GM21367 (cell line): ENCODE data around the gene EPSTI1.
"Not testable (repeated sequence)": the region's sequence is repeated elsewhere in the genome, so short reads cannot be mapped to it uniquely, and the experiment has no call there.

Experiments used
- ATAC-seq: cut with Tn5 transposase; IDR thresholded peaks from one replicate; pipeline ENCODE4 v1.9.1; 2021; ENCODE audit not compliant: unreplicated experiment

EPSTI1 gene

DNA sequence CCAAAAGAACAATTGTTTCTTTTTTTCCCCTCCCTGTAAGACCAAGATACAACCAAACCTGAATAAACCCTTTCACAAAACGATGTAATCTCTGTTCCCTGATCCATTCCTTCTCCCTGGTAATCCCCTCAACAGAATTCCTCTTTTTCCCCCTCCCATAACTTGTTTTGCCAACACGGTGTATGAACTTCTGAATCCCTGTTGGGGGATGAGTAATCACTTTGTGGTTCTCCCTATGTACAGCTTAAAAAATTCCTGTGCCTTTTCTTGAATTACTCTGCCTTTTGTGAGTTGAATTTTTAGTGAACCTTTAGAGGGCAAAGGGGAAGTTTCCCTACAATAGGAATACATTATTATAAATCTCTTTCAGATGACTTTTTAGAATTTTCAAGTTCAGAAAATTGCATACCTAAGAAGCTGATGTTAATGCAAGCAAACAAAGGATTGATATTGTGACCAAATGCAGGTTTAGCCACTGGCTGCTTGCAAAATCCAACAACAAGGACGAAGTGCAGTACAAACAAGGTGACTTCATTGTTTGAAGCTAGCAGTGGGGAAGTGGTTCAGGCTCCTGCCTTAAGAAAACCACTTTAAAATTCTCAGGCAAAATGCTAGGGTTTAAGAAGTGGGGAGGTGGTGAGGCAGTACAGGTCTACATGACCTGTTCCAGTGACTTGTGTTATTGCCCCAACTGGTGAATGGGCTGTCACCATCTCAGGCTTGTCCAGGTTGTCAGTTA is 15.0 kb upstream of the EPSTI1 start:
- no peak for ATAC-seq

DNA sequence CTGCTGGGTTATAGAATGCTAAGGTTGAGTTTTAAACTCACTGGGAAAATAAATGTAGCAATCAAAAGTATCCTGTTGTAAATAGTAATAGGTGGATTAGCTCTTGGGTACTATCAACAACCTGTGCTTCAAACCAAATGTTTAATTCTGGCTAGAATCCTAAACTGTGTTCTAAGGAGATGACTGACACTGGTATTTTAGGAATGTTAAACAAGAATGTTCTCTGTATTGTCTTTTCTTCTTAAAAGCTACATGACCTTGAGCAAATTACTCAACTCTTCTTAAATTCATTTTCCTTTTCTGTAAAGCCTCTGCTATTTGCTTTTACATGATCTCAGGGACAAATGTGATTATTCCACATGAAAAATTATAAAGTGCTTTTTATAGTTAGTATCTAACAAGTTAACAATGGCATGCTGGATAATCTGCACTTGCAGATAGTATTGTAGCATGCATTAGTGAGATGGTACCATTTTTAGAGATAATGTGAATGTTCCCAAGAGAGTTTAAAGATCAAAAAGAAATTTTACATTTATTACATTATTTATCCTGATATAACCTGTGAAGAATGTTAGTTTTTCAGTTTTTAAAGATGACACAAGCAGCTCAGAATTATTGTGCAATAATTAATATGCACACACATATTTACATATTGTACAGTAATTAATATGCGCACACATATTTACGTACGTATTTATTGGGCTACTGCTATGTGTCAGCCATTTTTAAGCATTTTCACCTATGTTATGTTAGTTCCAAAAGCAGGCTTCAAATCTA is 13.6 kb upstream of the EPSTI1 start:
- ATAC-seq = no peak

DNA sequence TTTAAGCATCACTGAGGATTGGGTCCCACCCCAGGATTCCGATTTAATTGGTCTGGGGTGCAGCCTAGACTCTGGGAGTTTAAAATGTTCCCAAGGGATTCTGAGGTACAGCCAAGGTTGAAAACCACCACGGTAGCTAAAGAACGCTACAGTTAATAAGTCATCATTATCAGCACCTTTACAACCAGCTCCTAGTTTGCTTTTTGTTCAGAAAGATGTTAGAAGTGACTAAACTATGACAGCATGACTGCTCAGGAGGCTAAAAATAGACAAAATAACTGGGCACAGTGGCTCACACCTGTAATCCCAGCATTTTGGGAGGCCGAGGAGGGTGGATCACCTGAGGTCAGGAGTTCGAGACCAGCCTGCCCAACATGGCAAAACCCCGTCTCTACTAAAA is 11.7 kb upstream of the EPSTI1 start:
- no peak for ATAC-seq

DNA sequence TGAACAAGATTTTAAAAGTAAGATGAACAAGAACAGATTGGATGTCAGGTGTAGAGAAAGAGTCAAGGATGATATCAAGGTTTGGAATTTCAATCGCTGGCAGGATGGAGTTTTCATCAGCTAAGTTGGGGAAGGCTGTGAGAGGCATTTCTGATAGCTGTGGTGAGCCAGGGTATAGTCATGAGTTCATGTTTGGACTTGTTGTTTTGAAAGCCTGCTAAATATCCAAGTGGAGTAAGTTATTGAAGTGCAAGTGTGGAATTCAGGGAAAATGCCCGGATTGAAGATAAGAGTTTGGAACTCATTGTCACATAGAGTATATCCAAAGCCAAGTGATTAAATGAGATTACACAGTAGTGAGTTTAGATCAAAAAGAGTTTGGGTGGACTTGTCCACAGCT is 11.0 kb upstream of the EPSTI1 start:
- ATAC-seq = no peak

DNA sequence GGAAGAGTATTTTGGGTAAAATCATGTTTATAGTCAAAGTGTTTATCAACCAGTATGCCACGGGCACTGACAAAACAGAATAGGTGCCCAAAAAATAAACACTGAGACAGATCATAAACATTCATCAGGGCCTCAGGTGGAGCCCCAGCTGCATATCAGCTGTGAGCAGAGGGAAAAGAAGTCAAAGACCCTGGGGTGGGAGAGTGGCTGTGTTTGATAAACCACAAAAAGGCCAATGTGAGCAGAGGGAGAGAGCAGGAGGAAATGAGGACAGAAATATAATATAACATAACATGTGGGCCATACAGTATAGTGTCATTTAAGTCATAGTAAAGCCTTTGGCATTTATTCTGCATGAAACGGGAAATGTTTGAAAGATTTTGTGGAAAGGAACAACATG is 10.0 kb upstream of the EPSTI1 start:
- no peak for ATAC-seq

DNA sequence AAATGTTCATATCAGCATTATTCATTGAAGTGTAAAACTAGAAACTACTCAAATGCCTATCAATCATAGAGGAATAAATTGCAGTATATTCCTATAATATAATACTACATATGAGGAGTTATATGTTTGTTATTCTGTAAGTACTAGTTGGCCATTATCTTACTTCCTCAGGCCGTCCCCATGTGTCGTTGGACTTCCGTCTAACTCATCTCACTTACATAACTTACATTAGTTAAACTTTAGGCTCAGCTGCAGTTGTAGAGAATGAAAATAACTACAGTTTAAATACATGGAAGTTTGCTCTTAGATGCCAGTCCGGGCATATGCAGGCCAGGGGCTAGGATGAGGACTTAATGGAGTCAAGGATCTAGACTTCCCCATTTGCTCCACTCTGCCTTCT is 8.6 kb upstream of the EPSTI1 start:
- ATAC-seq = no peak

DNA sequence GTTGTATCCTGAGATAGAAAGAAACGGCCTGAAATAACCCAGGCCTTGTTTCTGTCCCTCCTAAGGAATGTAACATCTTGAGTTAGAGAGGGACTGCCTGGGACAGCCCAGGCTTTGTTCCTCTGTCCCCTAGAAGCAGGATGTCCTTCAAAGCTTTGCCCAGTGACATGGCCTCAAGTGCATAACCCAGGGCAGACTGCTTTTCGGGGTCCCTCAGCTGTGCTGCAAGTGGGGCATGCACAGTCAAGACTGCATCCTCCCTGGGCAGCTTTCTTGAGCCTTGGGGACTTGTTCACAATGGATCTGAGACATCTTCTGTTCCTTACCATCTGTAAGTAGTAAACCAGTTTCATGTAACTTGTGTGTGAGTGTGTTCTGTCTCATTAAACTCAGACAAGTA is 7.5 kb upstream of the EPSTI1 start:
- no peak for ATAC-seq

DNA sequence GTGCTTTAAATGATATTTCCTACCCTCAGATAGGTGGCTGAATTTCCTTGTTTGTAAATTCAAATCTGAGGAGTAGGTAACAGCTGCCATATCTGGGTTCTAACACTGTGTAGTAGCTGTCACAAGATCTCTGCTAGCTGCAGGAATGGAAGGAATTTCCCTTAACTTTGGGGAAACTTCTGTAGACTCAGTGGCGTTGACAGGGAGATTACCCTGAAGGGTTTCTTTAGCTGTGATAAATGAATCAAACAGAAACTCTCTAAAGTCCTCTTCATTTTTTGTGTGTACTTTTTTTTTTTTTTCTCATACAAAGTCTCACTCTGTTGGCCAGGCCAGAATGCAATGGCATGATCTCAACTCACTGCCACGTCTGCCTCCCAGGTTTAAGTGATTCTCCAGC is 5.3 kb upstream of the EPSTI1 start:
- peak; percentile 59 for ATAC-seq

DNA sequence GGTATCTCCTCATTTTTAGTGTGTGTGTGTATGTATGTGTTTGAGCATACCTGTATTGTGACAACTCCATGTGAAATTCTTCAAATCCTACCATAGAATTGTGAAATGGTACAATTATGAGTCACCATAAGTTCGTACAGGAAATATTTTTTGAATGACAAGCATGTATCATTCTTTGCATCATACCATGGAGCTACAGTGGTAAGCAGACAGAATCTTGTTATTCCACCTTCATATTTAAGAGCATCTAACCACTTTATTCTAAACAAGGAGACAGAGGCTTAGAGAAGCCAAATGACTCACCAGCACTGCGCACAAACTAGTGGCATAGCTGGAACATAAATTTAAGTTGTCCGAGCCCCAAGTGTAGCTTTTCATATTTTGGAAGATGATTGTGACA is 4.5 kb upstream of the EPSTI1 start:
- no peak for ATAC-seq

DNA sequence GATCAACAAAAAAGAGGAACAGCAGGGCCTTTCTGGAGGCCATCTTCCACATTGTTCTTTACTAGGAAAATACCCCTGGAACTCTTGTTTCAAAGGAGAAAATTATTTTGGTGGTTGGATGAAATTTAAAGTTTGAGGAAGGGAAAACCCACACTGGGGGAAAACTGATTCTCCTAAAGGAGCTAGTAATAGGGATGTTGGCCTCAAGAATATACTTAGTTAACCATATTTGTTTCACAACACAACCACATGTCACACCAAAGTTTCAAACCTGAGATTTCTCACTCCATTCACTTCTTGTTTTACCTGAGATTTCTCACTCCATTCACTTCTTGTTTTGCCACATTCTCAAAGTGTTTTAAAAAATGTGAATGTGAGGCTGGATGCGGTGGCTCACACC is 2.8 kb upstream of the EPSTI1 start:
- no peak for ATAC-seq

DNA sequence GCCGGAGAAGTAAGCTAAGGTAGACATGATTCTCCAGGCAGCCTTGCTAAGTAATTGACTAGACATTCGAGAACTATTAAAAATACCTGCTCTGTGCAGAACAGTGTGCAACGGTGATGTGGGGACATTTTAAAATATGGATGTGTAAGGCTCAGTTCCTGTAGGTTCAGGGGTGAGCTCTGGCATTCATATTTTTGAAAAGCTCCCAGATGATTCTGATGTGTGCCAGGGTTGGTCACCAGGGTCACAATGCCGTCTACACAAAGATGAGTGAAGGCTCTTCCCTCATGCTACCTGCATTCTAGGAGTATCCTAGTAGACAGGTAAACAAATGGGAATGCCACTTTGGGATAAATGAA is 702 bp upstream of the EPSTI1 start:
- ATAC-seq = no peak

DNA sequence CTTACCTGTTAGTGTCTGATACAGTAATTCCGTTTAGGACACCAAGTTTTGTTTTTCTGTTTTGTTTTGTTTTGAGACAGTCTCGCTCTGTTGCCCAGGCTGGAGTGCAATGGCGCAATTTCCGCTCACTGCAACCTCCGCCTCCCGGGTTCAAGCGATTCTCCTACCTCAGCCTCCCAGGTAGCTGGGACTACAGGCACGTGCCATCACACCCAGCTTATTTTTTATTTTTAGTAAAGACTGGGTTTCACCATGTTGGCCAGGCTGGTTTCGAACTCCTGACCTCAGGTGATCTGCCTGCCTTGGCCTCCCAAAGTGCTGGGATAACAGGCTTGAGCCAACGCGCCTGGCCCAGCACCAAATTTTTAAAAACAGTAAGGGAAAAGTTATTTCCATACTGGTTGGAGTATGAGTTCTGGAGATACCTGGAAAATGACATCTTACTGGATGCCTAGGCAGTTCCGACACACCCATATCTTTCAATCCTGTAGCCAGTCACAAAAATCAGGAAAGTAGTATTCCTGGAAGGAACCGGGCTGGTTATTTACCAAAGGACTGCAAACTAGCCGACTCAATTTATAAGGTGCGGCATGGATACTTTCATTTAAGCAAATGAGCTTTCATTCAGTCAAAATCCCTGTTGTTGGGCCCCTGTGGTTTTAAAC is 676 bp downstream of the EPSTI1 start:
- ATAC-seq = not testable (repeated sequence)

DNA sequence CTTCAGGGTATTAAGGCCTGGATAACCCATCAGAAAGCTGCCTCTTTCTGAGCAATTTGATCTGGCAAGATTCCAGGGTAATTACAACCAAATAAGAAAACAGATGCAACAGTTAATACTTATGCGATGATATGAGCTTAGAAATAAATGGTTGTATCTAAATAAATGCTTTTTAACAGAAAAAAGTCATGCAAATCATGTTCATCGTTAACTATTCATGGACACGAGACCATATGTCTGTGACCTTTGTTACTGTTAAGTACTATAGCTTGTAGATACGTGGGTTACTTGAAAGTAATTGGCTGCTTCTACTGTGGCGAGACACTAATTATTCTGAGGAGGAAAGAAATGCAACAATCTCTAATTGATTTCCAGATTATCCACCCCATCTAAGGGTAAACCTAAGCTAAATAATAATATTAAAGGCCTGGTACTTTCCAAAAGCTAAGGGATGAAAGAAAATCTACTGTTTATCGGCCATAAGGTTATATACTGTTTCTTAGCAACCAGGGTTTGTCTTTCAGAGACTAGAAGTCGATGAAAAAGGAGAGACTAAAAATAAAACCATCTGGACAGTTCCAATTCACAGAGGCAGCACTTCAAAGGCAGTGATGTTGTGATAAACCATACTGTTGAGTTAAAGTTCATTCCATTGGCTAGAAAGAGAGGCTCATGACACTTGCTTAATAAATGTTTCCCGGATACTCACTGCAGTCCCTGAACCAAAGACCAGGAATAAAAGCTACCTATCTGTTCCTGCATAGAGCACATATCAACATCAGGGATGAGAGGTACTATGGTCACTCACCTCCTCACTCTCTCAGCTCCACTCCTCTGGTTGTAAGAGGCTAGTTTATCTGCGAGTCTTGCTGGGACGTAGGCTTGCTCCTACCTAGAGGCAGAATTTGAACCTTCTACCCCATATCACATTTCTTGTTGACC is 1.5 kb downstream of the EPSTI1 start:
- no peak for ATAC-seq

DNA sequence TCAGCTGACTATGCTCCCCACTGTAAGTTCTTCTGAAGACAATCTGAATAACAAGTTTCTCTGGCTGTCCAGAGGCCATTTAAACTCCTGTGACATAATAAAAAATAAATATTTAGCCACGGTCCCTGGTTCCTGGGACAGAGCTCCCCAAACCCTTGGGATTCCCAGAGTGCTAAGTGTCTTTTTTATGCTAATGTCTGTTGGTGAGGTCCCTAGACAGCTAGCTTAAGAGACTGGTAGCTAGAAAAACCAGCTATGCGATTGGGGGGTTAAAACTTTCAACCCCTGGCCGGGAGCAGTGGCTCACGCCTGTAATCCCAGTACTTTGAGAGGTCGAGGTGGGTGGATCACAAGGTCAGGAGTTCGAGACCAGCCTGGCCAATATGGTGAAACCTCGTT is 5.9 kb downstream of the EPSTI1 start:
- ATAC-seq = no peak

DNA sequence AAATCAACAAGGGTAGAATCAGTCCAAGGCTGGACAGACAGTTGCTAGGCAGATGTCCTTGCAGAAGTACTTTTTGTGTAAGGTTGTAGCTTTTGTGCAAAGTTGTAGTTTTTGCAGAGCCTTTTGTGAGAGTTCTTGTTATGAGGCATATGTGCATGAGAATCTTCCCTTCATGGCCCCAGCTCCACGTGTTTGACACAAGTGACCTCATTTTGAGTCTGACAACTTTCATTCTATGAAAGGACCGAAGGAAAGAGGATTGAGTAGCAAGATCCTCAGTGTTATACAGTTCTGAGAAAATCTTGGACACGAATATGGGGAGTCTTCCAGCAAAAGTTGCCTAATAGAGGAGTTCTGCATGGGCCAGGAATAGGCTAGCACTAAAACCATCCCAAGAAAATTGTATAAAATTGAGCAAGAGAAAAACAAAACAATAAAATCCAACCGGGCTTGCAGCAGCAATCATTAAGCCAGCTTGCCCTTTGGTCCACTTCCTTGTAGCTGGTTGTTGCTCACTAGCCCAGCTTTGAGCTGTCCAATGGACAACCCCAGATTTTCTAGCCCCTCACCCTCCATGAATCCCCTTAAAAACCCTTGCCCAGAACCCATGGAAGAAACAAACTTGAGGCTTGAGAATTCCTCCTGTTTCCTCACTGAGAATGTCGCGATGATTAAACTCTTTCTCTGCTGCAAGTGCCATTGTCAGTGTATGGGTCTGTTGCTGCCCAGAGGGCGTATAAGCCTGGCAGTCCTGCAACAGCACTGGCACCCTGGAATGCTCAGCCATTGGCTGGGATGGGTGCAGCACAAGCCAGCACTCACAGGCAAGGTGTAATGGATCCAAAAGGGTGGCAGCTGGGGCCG is 6.5 kb downstream of the EPSTI1 start:
- ATAC-seq = no peak

DNA sequence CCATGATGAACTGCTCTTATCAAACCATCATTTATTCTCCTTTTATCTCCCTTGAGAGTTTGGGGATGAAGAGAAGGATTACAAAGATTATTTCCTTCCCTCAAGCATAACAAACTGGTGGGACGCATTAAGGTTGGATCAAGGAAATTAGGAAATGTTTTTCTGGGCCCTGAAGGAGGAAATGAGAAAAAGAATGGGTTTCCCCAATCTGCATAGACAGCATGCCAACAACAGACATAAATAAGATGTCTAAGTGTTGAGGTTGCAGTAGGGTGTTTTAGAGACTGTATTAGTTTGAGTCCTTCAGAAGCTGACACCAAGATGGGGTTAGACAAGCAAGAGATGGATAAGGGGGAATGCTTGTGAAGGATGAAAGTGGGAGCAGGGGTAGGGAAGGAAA is 7.3 kb downstream of the EPSTI1 start:
- ATAC-seq = no peak

DNA sequence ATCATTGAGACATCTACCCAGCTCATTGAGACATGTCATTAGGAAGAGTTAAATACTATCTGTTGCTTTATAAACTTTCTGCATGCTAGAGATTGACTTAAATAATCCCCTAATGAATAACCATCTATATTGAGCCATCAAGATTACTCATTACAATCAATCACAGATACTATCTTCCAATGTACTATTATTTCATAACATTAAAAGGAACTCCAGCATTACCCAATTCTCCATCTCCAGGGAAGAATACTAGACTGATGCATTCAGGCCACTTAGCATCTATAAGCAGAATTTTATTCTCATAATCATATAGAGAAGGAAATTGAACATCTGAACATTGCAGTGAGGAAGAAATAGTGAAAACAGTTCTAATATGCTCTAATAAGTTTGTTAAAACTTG is 8.0 kb downstream of the EPSTI1 start:
- ATAC-seq = no peak

DNA sequence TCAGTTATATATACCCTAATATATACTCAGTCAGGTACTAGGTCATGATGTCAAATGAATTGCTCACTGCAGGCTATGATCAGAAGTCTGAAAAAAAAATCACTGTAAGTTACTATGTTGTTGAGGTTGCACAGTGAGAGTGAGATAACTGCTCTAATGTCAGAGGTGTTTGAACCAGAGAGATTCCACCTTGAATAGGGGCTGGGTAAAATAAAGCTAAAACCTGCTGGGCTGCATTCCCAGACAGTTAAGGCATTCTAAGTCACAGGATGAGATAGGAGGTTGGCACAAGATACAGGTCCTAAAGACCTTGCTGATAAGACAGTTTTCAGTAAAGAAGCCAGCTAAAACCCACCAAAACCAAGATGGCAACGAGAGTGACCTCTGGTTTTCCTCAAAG is 10.2 kb downstream of the EPSTI1 start:
- ATAC-seq = no peak

DNA sequence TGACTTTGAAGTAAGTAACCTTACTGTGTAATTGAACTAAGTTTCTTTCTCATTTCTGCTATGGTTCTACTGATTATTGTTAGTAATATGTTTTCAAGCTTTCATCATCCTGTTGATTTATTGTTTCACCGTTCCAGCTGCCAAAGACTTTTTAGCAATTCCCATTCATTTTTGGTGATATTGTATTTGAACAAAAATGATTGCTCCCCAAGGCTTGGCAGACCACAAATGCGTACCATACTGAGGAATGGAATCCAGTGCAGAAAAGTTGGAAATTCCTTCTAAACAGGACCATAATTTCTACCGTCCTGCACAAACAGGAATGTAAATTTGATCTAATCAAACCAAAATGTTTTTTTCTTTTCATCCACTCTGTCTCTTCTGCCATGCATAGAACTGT is 10.7 kb downstream of the EPSTI1 start:
- ATAC-seq = no peak

DNA sequence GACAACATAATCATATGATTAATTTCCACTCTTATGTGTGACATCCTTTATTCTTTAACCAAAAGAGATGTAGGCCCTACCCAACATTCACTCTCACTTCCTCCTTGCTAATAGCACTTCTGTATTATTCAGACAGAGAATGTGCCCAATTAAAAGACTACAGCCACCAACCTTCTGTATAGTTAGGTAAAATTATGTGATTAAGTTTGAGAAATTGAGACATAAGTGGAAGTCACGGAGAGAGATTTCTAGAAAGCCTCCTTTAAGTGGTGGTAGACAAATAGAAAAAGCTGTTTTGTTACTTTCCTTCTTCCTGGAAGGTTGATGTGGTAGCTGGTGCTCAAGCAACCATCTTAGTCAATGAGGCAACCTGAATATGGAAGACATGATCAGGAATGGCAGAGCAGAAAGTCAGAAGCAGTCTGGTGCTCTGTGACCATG is 14.8 kb downstream of the EPSTI1 start:
- ATAC-seq = no peak
